Thymus (tissue), 11 donors: ENCODE measurements around the gene FAM180B. TPM values are rescaled to one million over a fixed set of nuclear protein-coding genes. Genes with fewer than 3 reads are reported as not detected.
A peak's percentile ranks its signal among the peaks of the same experiment; 100 is the strongest.

Experiments used
- DNase-seq, 9 donors: peaks; one replicate each; pipeline ENCODE4 v3.0.0-alpha.2; 2013; ENCODE audit warnings: low spot score in 9 of 9, low read depth in 6 of 9, missing footprints in 1 of 9
- H3K27ac ChIP-seq, 2 donors: one replicate each; pipeline ENCODE4 v1.5.1; 2013; ENCODE audit warnings: control low read depth in 1 of 2, low read depth in 1 of 2, low read length in 1 of 2, mild to moderate bottlenecking in 1 of 2, moderate library complexity in 1 of 2
- H3K27me3 ChIP-seq, 2 donors: one replicate each; pipeline ENCODE4 v1.5.1; 2013; ENCODE audit warnings: low read length in 1 of 2; ENCODE audit not compliant: control insufficient read depth in 2 of 2, insufficient read depth in 1 of 2
- H3K36me3 ChIP-seq, 2 donors: one replicate each; pipeline ENCODE4 v1.5.1; 2013; ENCODE audit warnings: low read length in 1 of 2, mild to moderate bottlenecking in 1 of 2, moderate library complexity in 1 of 2; ENCODE audit not compliant: control insufficient read depth in 2 of 2, insufficient read depth in 2 of 2
- H3K4me1 ChIP-seq, 2 donors: one replicate each; pipeline ENCODE4 v1.5.1; 2013; ENCODE audit warnings: low read length in 2 of 2; ENCODE audit not compliant: control insufficient read depth in 2 of 2, insufficient read depth in 2 of 2
- H3K4me3 ChIP-seq, 2 donors: one replicate each; pipeline ENCODE4 v1.5.1; 2013; ENCODE audit warnings: low read length in 2 of 2, control low read depth in 1 of 2, mild to moderate bottlenecking in 1 of 2
- H3K9me3 ChIP-seq, 2 donors: one replicate each; pipeline ENCODE4 v1.5.1; 2013; ENCODE audit warnings: low read length in 1 of 2, mild to moderate bottlenecking in 1 of 2; ENCODE audit not compliant: control insufficient read depth in 2 of 2, insufficient read depth in 1 of 2
- WGBS: extraction: QIAGEN DNeasy Blood & Tissue Kit; methylation state at CpG from one replicate; pipeline ENCODE4 v1.1.7; 2013; 5-methylcytosine and 5-hydroxymethylcytosine counted together
- polyA plus RNA-seq: library from polyadenylated mRNA; stranded (reverse); fragments of 200-250 nt; gene quantifications from one replicate; pipeline ENCODE4 v1.2.3, GENCODE V29; 2013
- total RNA-seq: library from RNA; stranded (reverse); fragments of 120-200 nt; gene quantifications from one replicate; pipeline ENCODE4 v1.2.4, GENCODE V29; 2013
- donor health status: healthy.

FAM180B gene
- total and polyA plus RNA-seq, 2 donors, result 0.09 TPM; not detected in 1

DNA sequence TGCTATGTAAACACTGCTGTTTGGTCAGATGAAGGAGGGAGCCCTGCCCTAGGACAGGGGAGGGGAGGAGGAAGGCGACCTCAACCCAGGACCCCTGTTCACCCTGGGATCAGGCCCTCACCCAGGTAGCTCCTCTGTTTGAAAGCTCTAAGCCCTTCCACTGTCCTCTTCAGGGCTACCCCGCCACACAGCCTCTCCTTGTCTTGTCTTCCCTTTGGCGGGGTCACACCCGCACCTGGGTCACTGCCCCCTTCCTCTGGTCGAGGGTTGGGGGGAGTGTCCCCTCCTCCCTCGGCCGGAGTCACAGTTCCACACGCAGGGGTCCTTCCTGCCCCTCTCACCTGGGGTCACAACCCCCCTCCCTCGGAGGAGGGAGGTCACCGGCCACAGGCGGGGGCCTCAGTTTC, 21.5 kb upstream of the FAM180B start:
- no peaks in the 10 kb centered on the region for H3K9me3 ChIP-seq
- DNase-seq, result no peak
- H3K27me3 ChIP-seq, result no peaks in the 10 kb centered on the region
- H3K4me1 ChIP-seq, result peaks cover 6 to 12% of the 10 kb centered on the region in 2 donors
- peak overlapping the region; percentile 71 to 89 for H3K4me3 ChIP-seq
- 12% methylated on average over 11 of the region's 11 CpGs for WGBS
- H3K36me3 ChIP-seq, result peaks cover 5 to 10% of the 10 kb centered on the region in 2 donors
- H3K27ac ChIP-seq, result peak overlapping the region in 1 of 2 donors; percentile 37

DNA sequence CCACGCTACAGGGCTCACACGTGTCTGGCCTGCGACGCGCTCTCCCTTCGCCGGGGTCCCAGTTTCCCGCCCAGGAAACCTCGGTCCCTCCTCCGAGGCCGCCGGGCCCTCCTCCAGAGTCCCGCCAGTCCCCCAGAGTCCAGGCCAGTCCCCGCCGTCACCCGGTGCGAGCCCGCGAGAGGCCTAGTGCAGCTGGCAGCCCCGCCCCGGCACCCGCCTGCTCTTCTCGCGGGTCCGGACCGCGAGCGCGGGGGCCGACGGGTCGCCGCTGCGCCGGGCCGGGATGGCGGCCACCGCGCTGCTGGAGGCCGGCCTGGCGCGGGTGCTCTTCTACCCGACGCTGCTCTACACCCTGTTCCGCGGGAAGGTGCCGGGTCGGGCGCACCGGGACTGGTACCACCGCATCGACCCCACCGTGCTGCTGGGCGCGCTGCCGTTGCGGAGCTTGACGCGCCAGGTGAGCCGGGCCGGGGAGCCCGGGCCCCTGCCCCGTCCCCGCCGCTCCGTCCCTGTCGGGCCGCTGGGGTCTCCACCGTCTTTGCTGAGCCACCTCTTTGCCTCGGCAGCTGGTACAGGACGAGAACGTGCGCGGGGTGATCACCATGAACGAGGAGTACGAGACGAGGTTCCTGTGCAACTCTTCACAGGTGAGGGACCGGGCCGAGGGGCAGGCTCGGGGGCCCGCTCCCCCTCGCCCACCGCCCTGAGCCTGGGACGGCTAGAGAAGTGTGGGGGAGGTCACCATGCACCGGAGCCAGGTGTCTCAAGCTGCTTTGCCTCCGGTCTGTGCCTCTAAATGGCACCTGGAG, 20.9 kb upstream of the FAM180B start, which contains the start of gene PTPMT1:
Gene PTPMT1, plus strand, starts transcription at position 260 of the 809 bp plus-strand sequence. Its CDS starts 24 bp downstream, at position 284.
- peak within 1 kb of the TSS; percentile 37 to 42 for H3K27ac ChIP-seq
- peaks cover 6 to 12% of the 10 kb centered on the region in 2 donors for H3K4me1 ChIP-seq
- no peaks in the 10 kb centered on the region for H3K9me3 ChIP-seq
- peak in 4 of 9 donors; percentile 38 to 63 (median 49) for DNase-seq
- H3K4me3 ChIP-seq, result peak within 1 kb of the TSS; percentile 71 to 89
- no peaks in the 10 kb centered on the region for H3K27me3 ChIP-seq
- under 1% methylated on average over 86 of the region's 86 CpGs for WGBS
- H3K36me3 ChIP-seq, result peaks cover 5 to 12% of the 10 kb centered on the region in 2 donors

DNA sequence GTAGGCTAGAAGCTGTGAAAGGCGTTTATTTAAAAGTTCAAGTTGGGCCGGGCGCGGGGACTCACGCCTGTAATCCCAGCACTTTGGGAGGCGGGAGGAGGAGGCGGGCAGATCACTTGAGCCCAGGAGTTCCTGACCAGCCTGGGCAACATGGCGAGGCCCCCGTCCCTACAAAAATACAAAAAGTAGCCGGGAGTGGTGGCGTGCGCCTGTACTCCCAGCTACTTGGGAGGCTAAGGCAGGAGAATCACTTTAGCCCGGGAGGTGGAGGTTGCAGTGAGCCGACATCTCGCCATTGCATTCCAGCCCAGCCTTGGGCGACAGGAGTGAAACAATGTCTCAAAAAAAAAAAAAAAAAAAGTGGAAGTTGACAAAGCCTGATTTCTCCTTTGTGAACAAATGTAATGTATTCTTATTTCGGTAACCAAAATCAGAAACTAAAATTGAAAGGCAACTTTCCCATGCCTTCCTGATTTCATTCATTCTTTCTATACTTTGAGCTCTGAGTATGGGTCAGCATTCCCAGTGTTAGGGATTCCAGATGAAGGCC, 20.3 kb upstream of the FAM180B start:
- no peak for DNase-seq
- WGBS, result 15% methylated on average over 17 of the region's 17 CpGs
- Histone ChIP-seq H3K9me3 (no peaks in the 10 kb centered on the region), H3K36me3 (peaks cover 5 to 17% of the 10 kb centered on the region in 2 donors), H3K27ac (no peak overlapping the region), H3K4me1 (peaks cover 6 to 12% of the 10 kb centered on the region in 2 donors), H3K27me3 (no peaks in the 10 kb centered on the region), H3K4me3 (peak overlapping the region; percentile 71 to 89)

DNA sequence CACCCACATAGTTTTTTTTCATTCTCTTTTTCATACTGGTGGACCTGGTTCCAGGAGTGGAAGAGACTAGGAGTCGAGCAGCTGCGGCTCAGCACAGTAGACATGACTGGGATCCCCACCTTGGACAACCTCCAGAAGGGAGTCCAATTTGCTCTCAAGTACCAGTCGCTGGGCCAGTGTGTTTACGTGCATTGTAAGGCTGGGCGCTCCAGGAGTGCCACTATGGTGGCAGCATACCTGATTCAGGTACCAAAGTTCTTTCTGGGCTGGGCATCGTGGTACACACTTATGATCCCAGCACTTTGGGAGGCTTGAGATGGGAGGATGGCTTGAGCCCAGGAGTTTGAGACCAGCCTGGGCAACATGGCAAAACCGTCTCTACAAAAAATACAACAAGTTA, 16.8 kb upstream of the FAM180B start:
- H3K4me1 ChIP-seq, result peaks cover 5 to 12% of the 10 kb centered on the region in 2 donors
- no peak for DNase-seq
- H3K9me3 ChIP-seq, result no peaks in the 10 kb centered on the region
- WGBS, result 99% methylated on average over 7 of the region's 7 CpGs
- no peak overlapping the region for H3K4me3 ChIP-seq
- peaks cover 23 to 49% of the 10 kb centered on the region in 2 donors for H3K36me3 ChIP-seq
- no peaks in the 10 kb centered on the region for H3K27me3 ChIP-seq
- H3K27ac ChIP-seq, result no peak overlapping the region

DNA sequence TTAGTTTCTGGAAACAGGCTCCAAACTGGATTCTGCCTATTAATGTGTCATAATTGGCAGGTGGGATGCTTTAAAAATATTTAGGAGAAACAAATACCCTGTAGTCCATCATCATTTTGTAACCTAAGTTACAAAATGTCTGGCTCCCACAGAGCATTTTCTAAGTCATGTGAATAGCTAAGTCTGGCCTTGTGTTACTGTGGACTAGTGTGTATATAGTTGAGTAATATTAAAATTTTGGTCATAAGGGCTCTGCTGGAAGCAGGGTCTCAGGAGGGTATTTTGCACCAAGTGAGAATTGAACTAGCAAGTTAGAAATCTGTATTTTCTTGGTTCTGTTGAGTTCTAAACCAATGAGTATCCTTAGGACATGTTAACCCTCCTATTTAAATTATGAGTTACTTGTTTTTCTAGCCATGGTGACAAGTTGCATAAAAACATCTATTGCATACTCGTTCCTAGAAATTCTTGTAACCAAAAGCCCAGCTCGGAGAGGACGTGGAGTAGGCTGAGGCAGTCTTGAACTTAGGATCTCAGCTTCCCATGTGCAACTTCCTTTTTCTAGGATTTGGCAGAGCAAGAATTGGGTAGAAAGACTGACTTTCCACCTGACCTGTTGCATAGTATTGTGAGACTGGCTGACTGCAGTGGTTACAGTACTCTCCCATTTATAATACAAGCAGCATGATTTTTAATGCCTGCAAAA, 15.7 kb upstream of the FAM180B start:
- WGBS, result 97% methylated on average over 3 of the region's 3 CpGs

DNA sequence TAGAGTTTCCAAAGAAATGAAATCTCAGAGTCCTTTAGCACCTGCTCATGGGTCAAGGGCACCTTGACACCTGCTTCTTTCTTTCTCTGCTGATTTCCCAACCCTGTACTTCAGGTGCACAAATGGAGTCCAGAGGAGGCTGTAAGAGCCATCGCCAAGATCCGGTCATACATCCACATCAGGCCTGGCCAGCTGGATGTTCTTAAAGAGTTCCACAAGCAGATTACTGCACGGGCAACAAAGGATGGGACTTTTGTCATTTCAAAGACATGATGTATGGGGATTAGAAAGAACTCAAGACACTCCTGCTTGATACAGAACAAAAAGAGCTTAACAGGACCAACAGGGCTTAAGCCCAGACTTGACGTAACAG, 15.1 kb upstream of the FAM180B start:
- over 99% methylated on average over 4 of the region's 4 CpGs for WGBS
- peaks cover 0 to under 1% of the 10 kb centered on the region in 2 donors for H3K4me1 ChIP-seq
- DNase-seq, result no peak
- no peaks in the 10 kb centered on the region for H3K27me3 ChIP-seq
- H3K36me3 ChIP-seq, result peaks cover 26 to 54% of the 10 kb centered on the region in 2 donors
- H3K9me3 ChIP-seq, result no peaks in the 10 kb centered on the region
- no peak overlapping the region for H3K4me3 ChIP-seq
- no peak overlapping the region for H3K27ac ChIP-seq

More for the DNA sequence above, 15.7 kb upstream of the FAM180B start:
- DNase-seq, result no peak
- Histone ChIP-seq H3K27me3 (no peaks in the 10 kb centered on the region), H3K9me3 (no peaks in the 10 kb centered on the region), H3K4me1 (peaks cover 0 to 6% of the 10 kb centered on the region in 2 donors), H3K4me3 (no peak overlapping the region), H3K36me3 (peaks cover 26 to 54% of the 10 kb centered on the region in 2 donors), H3K27ac (no peak overlapping the region)

DNA sequence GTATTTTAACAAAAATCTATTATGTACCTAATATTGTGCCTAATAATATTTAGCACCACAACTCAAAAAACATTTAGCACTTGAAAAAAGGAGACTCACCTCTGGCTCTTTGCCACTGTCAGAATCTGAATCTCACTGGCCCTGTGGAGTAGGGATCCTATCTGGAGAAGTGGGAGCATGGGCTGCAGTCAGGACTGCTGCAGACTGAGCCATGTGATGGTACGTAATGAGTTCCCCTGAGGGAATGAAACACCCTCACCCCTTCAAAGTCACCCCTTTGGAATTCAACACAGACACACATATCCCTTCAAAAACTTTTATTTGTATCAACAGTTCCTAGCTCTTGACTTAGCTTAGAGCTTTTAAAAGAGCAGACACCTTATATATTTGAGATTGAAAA, 14.6 kb upstream of the FAM180B start:
- Histone ChIP-seq H3K27me3 (no peaks in the 10 kb centered on the region), H3K4me1 (no peaks in the 10 kb centered on the region), H3K36me3 (peaks cover 26 to 54% of the 10 kb centered on the region in 2 donors), H3K27ac (no peak overlapping the region), H3K4me3 (no peak overlapping the region), H3K9me3 (no peaks in the 10 kb centered on the region)
- 90% methylated on average over 1 of the region's 1 CpG for WGBS
- DNase-seq, result no peak

DNA sequence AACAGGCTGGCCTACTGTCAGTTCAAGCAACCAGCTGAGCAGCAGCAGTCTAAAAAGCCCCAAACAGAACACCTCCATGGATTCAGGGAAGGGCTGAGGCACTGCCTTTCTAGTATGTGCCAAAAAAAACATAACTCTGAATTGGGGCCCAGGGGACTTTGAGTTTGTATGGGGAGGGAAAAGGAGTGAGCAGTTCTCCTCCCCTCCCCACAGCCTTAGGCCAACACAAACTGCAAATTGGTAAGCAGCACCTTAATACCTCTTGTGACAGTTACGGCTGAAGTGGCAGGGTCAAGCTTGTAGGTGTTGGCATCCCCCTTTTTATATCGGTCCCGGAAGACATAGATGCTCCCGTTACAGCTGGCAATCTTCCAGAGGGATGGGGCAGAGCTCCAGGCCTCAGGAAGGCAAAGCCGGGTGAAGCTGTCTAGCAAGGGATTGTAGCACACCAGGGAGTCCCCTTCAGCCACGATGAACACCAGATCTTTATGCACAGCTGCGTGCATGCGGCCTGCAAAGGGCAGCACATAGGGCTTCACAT, 13.7 kb upstream of the FAM180B start:
- no peak for DNase-seq
- H3K4me1 ChIP-seq, result peaks cover under 1 to 4% of the 10 kb centered on the region in 2 donors
- no peak overlapping the region for H3K27ac ChIP-seq
- no peaks in the 10 kb centered on the region for H3K9me3 ChIP-seq
- no peaks in the 10 kb centered on the region for H3K27me3 ChIP-seq
- no peak overlapping the region for H3K4me3 ChIP-seq
- 90% methylated on average over 8 of the region's 8 CpGs for WGBS
- peaks cover 26 to 60% of the 10 kb centered on the region in 2 donors for H3K36me3 ChIP-seq
